GM12878 (cell line): ENCODE data around the gene RNASE7. TPM values are rescaled to one million over a fixed set of nuclear protein-coding genes. Genes with fewer than 3 reads are reported as not detected.

Experiments
- ATAC-seq: fragments of 200-7000 bp; cut with Tn5 transposase; 3 replicates; pipeline ENCODE4 v1.9.1; 2020; ENCODE audit warnings: mild to moderate bottlenecking, moderate library complexity
- BruUV-seq: library from RNA; stranded (reverse); fragments of 400-500 nt; replicated peaks from 2 replicates; lab custom pipeline; 2021; lab: Mats Ljungman, UMichigan
- CTCF ChIA-PET: fragments of 300-600 bp; sonication (Branson Sonifier 250); formaldehyde crosslinking; extraction: SDS; loops from one replicate; lab custom pipeline; 2021; ENCODE audit warnings: inconsistent platforms; lab: Yijun Ruan, JAX
- POLR2A ChIA-PET: fragments of 350-600 bp; formaldehyde crosslinking; extraction: SDS; loops from one replicate; lab custom pipeline; 2021; ENCODE audit warnings: inconsistent platforms; lab: Charles Lee
- RAD21 ChIA-PET: fragments of 300-600 bp; sonication (Branson Sonifier 250); formaldehyde crosslinking; loops from one replicate; lab custom pipeline; 2023; ENCODE audit warnings: antibody characterized with exemption; ENCODE audit not compliant: unreplicated experiment; lab: Charles Lee
- SMC1A ChIA-PET: fragments of 300-600 bp; sonication (Branson Sonifier 250); formaldehyde crosslinking; loops from one replicate; lab custom pipeline; 2023; ENCODE audit not compliant: unreplicated experiment, uncharacterized antibody; lab: Charles Lee
- DNase-seq: peaks from one replicate; pipeline ENCODE4 v3.0.0-alpha.2; 2011; ENCODE audit warnings: low read depth, low spot score
- FAIRE-seq: peaks from 3 replicates; lab custom pipeline; 2011; peaks lifted over from hg19 to GRCh38; lab: Jason Lieb, UNC
- H2AFZ ChIP-seq: 2 replicates; pipeline ENCODE4 v1.6.0; 2011; ENCODE audit warnings: low read depth, low read length, control low read depth; ENCODE audit not compliant: control insufficient read depth
- H3K27ac ChIP-seq: 2 replicates; pipeline ENCODE4 v1.5.1; 2011; ENCODE audit warnings: control low read depth; ENCODE audit not compliant: control insufficient read depth, insufficient read depth
- H3K27me3 ChIP-seq, 2 experiments: replicated peaks in 1 of 2; 2 replicates each; pipeline versions ENCODE4 v1.6.0 to v1.6.1; 2011; ENCODE audit warnings: low read length in 1 of 2; ENCODE audit not compliant: control insufficient read depth in 2 of 2, insufficient read depth in 2 of 2
- H3K36me3 ChIP-seq, 2 experiments: 2 replicates each; pipeline ENCODE4 v1.5.1; 2011; ENCODE audit warnings: low read length in 1 of 2; ENCODE audit not compliant: control insufficient read depth in 2 of 2, insufficient read depth in 2 of 2
- H3K4me1 ChIP-seq: 2 replicates; pipeline ENCODE4 v1.6.1; 2011; ENCODE audit warnings: mild to moderate bottlenecking, low read length, moderate library complexity, mixed read lengths; ENCODE audit not compliant: control insufficient read depth, insufficient read depth
- H3K4me2 ChIP-seq: 2 replicates; pipeline ENCODE4 v1.6.0; 2011; ENCODE audit warnings: control low read depth; ENCODE audit not compliant: control insufficient read depth, insufficient read depth
- H3K4me3 ChIP-seq: fragments of 200-600 bp; sonication (generic); 2 replicates; pipeline ENCODE4 v1.5.1; 2016
- H3K79me2 ChIP-seq: 2 replicates; pipeline ENCODE4 v1.6.0; 2011; ENCODE audit warnings: low read length; ENCODE audit not compliant: control insufficient read depth, insufficient read depth
- H3K9ac ChIP-seq: 2 replicates; pipeline ENCODE4 v1.8.0; 2011; ENCODE audit warnings: low read length, control low read depth, mixed read lengths; ENCODE audit not compliant: control insufficient read depth, insufficient read depth
- H3K9me3 ChIP-seq: replicated peaks from 3 replicates; pipeline ENCODE4 v1.5.1; 2011; ENCODE audit warnings: mild to moderate bottlenecking, low read length; ENCODE audit not compliant: control insufficient read depth, insufficient read depth
- H4K20me1 ChIP-seq: 2 replicates; pipeline ENCODE4 v1.6.0; 2011; ENCODE audit not compliant: control insufficient read depth, insufficient read depth
- ATF2 ChIP-seq: IDR thresholded peaks from 2 replicates; pipeline ENCODE4 v1.6.1; 2012; ENCODE audit warnings: low read length, inconsistent platforms
- DPF2 ChIP-seq: fragments of 450-650 bp; IDR thresholded peaks from 2 replicates; pipeline ENCODE4 v1.6.1; 2017; ENCODE audit warnings: mild to moderate bottlenecking
- FOXK2 ChIP-seq: fragments of 450-650 bp; IDR thresholded peaks from 2 replicates; pipeline ENCODE4 v1.6.1; 2017; ENCODE audit warnings: mild to moderate bottlenecking, moderate library complexity
- MXI1 ChIP-seq: fragments of 150-350 bp; IDR thresholded peaks from 2 replicates; pipeline ENCODE4 v1.6.1; 2011; ENCODE audit warnings: low read depth, mild to moderate bottlenecking, inconsistent platforms, low read length, improper control_type of control experiment
- NFYB ChIP-seq: IDR thresholded peaks from 2 replicates; pipeline ENCODE4 v1.6.1; 2011; ENCODE audit warnings: low read depth, mild to moderate bottlenecking, low read length, improper control_type of control experiment, moderate library complexity; ENCODE audit not compliant: insufficient read depth
- PAX5 ChIP-seq: IDR thresholded peaks from 2 replicates; pipeline ENCODE4 v1.6.1; 2011; ENCODE audit warnings: low read depth, low read length, borderline replicate concordance
- PAX8 ChIP-seq: fragments of 450-650 bp; IDR thresholded peaks from 2 replicates; pipeline ENCODE4 v1.6.1; 2017; ENCODE audit warnings: mild to moderate bottlenecking, moderate library complexity
- PBX3 ChIP-seq: IDR thresholded peaks from 2 replicates; pipeline ENCODE4 v1.6.1; 2011; ENCODE audit warnings: mild to moderate bottlenecking, low read depth, low read length, moderate library complexity; ENCODE audit not compliant: insufficient replicate concordance
- PML ChIP-seq: IDR thresholded peaks from 2 replicates; pipeline ENCODE4 v1.6.1; 2012; ENCODE audit warnings: low read length, inconsistent platforms
- SIN3A ChIP-seq: IDR thresholded peaks from 2 replicates; pipeline ENCODE4 v1.6.1; 2012; ENCODE audit warnings: low read depth, low read length, improper control_type of control experiment
- SRF ChIP-seq, 2 experiments: IDR thresholded peaks; 2 replicates each; pipeline ENCODE4 v1.6.1; 2011; ENCODE audit warnings: low read depth in 2 of 2, low read length in 2 of 2, mild to moderate bottlenecking in 1 of 2, moderate library complexity in 1 of 2
- SUZ12 ChIP-seq: fragments of 200-600 bp; sonication (generic); IDR thresholded peaks from one replicate; pipeline ENCODE4 v1.6.1; 2018; ENCODE audit warnings: antibody characterized with exemption, mild to moderate bottlenecking; ENCODE audit not compliant: unreplicated experiment
- TCF12 ChIP-seq: IDR thresholded peaks from 2 replicates; pipeline ENCODE4 v1.6.1; 2011; ENCODE audit warnings: low read depth, mild to moderate bottlenecking, low read length
- USF2 ChIP-seq: IDR thresholded peaks from 2 replicates; pipeline ENCODE4 v1.6.1; 2011; ENCODE audit warnings: low read depth, low read length, improper control_type of control experiment, borderline replicate concordance
- ZNF24 ChIP-seq: fragments of 450-650 bp; IDR thresholded peaks from 2 replicates; pipeline ENCODE4 v1.6.1; 2017; ENCODE audit warnings: antibody characterized with exemption, mild to moderate bottlenecking
- WGBS: methylation state at CpG from one replicate; pipeline ENCODE4 v1.1.6; 2016; ENCODE audit warnings: low lambda C conversion rate; ENCODE audit not compliant: insufficient replicate concordance, insufficient coverage; ENCODE audit errors: missing lambda C conversion rate; 5-methylcytosine and 5-hydroxymethylcytosine counted together
- in situ Hi-C: fragments of 300-500 bp; cut with MboI; formaldehyde crosslinking; loops from 9 replicates; pipeline ENCODE4 v1.14.3; 2018; ENCODE audit warnings: mixed read lengths
- intact Hi-C: fragments of 100-400 bp; cut with micrococcal nuclease; formaldehyde crosslinking; loops from one replicate; pipeline ENCODE4 v1.14.2; 2022; ENCODE audit not compliant: unreplicated experiment
- polyA plus RNA-seq, 11 experiments: library from polyadenylated mRNA; depleted of rRNA in 4 of 11; unstranded in 6 of 11; stranded (reverse) in 5 of 11; fragments of >200 nt; fragmentation: Nextera tagmentation in 4 of 11; fragmentation: Illumina TruSeq in 1 of 11; extraction: Ambion mirVana in 4 of 11; extraction: Trizol in 1 of 11; gene quantifications; 1 replicate in 1 of 11; 2 replicates in 10 of 11; pipeline versions ENCODE4 v1.2.1 to v1.2.3, GENCODE V29; 2011 to 2016; ENCODE audit warnings: inconsistent platforms in 2 of 11, missing spikeins in 2 of 11, low read depth in 1 of 11
- total RNA-seq, 4 experiments: library from RNA; depleted of rRNA in 3 of 4; stranded (reverse); fragments of >200 nt in 3 of 4; fragmentation: Illumina TruSeq in 1 of 4; extraction: Trizol in 1 of 4; gene quantifications; 2 replicates each; pipeline versions ENCODE4 v1.2.1 to v1.2.3, GENCODE V29; 2013 to 2021

The RNASE7 gene
- total and polyA plus RNA-seq, 10 of the 15 experiments (the other 5 are each of a cell fraction or from before 2014, with no cell fraction given) = not detected

GRCh38 chr14:21054123-21054767 is 12.1 kb downstream of the RNASE7 start:
- Histone ChIP-seq H3K79me2 (no peaks in the 10 kb centered on the region), H3K9ac (no peak overlapping the region), H3K9me3 (no peaks in the 10 kb centered on the region), H3K27me3 (no peaks in the 10 kb centered on the region), H3K4me3 (no peak overlapping the region), H4K20me1 (no peaks in the 10 kb centered on the region), H3K4me1 (no peaks in the 10 kb centered on the region), H3K4me2 (no peak overlapping the region), H2AFZ (no peak overlapping the region), H3K36me3 (no peaks in the 10 kb centered on the region), H3K27ac (no peak overlapping the region)
- ATAC-seq (peak; percentile 57; the same call in 2 of the 3 replicates), FAIRE-seq (no peak), DNase-seq (no peak)
- RAD21 ChIA-PET = no interaction called here
- POLR2A ChIA-PET = no interaction called here
- BruUV-seq = no TSS peak
- SMC1A ChIA-PET = no interaction called here
- in situ Hi-C loops = no loop called here
- intact Hi-C loops = no loop called here
- 32% methylated on average over 3 of the region's 3 CpGs for WGBS
- TF ChIP-seq ZNF24 (no peak), SIN3A (no peak), NFYB (0 out of 2 replicates have a peak, but pooled peaks have one; percentile 14), FOXK2 (no peak), DPF2 (no peak)
- CTCF ChIA-PET = interaction anchor here (1.0 to 1.5 kb wide), 2 partner anchors 39 to 49 kb away, joined by 5 read pairs; no protein-coding TSS in a partner anchor

GRCh38 chr14:21054768-21055145 is 12.6 kb downstream of the RNASE7 start:
- intact Hi-C loops (no loop called here), in situ Hi-C loops (no loop called here)
- Histone ChIP-seq H3K4me1 (no peaks in the 10 kb centered on the region), H2AFZ (no peak overlapping the region), H3K79me2 (no peaks in the 10 kb centered on the region), H4K20me1 (no peaks in the 10 kb centered on the region), H3K27ac (no peak overlapping the region), H3K4me2 (no peak overlapping the region), H3K4me3 (no peak overlapping the region), H3K9me3 (no peaks in the 10 kb centered on the region), H3K27me3 (no peaks in the 10 kb centered on the region), H3K9ac (no peak overlapping the region), H3K36me3 (no peaks in the 10 kb centered on the region)
- FAIRE-seq = no peak
- no TSS peak for BruUV-seq
- CTCF ChIA-PET = no interaction called here
- SMC1A ChIA-PET = no interaction called here
- ATAC-seq = no peak
- WGBS = 48% methylated on average over 4 of the region's 4 CpGs
- DNase-seq = no peak
- RAD21 ChIA-PET = no interaction called here
- POLR2A ChIA-PET = no interaction called here
- TF ChIP-seq PBX3 (no peak), SUZ12 (no peak), PAX8 (no peak), PML (no peak), TCF12 (no peak), PAX5 (no peak), SRF (IDR thresholded peaks at IDR 0.05; ENCODE audit: low read depth in 2 of 2, low read length in 2 of 2) (no peak), ATF2 (no peak), MXI1 (no peak), USF2 (no peak)
